ENCODE data around the gene PSMD12.
A peak's percentile ranks its signal among the peaks of the same experiment; 100 is the strongest.
"Not testable (repeated sequence)": the region's sequence is repeated elsewhere in the genome, so short reads cannot be mapped to it uniquely, and the experiment has no call there.

Gene PSMD12

GRCh38 chr17:67388986-67389385 is 22.6 kb upstream of the PSMD12 start:
- in situ Hi-C loops (cut with MboI; ENCODE audit: low pct_unique_long_range_greater_than_20kb, low sequenced_read_pairs): no loop called here

GRCh38 chr17:67388536-67388935 is 22.2 kb upstream of the PSMD12 start:
- DNase-seq; in situ Hi-C loops (cut with MboI; ENCODE audit: low pct_unique_long_range_greater_than_20kb, low sequenced_read_pairs): not testable (repeated sequence)

More at GRCh38 chr17:67388986-67389385, 22.6 kb upstream of the PSMD12 start:
- DNase-seq: no peak

- peak; percentile 72 for DNase-seq
- in situ Hi-C loops (cut with MboI; ENCODE audit: low pct_unique_long_range_greater_than_20kb, low sequenced_read_pairs): no loop called here
These were observed 20.7 kb upstream of the PSMD12 start for GRCh38 chr17:67386965-67387551.

GRCh38 chr17:67385122-67385988 is 19.0 kb upstream of the PSMD12 start:
- no peak for DNase-seq
- in situ Hi-C loops (cut with MboI; ENCODE audit: low pct_unique_long_range_greater_than_20kb, low sequenced_read_pairs): no loop called here

- DNase-seq: no peak
- in situ Hi-C loops (cut with MboI; ENCODE audit: low pct_unique_long_range_greater_than_20kb, low sequenced_read_pairs): no loop called here
These were observed 15.5 kb upstream of the PSMD12 start for GRCh38 chr17:67381929-67382257.

- no peak for DNase-seq
- in situ Hi-C loops (cut with MboI; ENCODE audit: low pct_unique_long_range_greater_than_20kb, low sequenced_read_pairs): no loop called here
These were observed 12.9 kb upstream of the PSMD12 start for GRCh38 chr17:67379251-67379630.

- DNase-seq: peak; percentile 81
- in situ Hi-C loops (cut with MboI; ENCODE audit: low pct_unique_long_range_greater_than_20kb, low sequenced_read_pairs): no loop called here
These were observed 12.3 kb upstream of the PSMD12 start for GRCh38 chr17:67378454-67379250.

GRCh38 chr17:67377488-67378453 is 11.4 kb upstream of the PSMD12 start:
- in situ Hi-C loops (cut with MboI; ENCODE audit: low pct_unique_long_range_greater_than_20kb, low sequenced_read_pairs): no loop called here

GRCh38 chr17:67376737-67377487 is 10.5 kb upstream of the PSMD12 start, which contains the start of gene PITPNC1:
Gene PITPNC1, plus strand, starts transcription at chr17:67377281.
- in situ Hi-C loops (cut with MboI; ENCODE audit: low pct_unique_long_range_greater_than_20kb, low sequenced_read_pairs): no loop called here
- peak; percentile 91 for DNase-seq

More at GRCh38 chr17:67377488-67378453, 11.4 kb upstream of the PSMD12 start:
- DNase-seq: peak; percentile 62

- in situ Hi-C loops (cut with MboI; ENCODE audit: low pct_unique_long_range_greater_than_20kb, low sequenced_read_pairs): no loop called here
- no peak for DNase-seq
These were observed 10.0 kb upstream of the PSMD12 start for GRCh38 chr17:67376415-67376736.

GRCh38 chr17:67375716-67376115 is 9.3 kb upstream of the PSMD12 start:
- DNase-seq: no peak
- in situ Hi-C loops (cut with MboI; ENCODE audit: low pct_unique_long_range_greater_than_20kb, low sequenced_read_pairs): no loop called here

- DNase-seq: no peak
- in situ Hi-C loops (cut with MboI; ENCODE audit: low pct_unique_long_range_greater_than_20kb, low sequenced_read_pairs): no loop called here
These were observed 8.7 kb upstream of the PSMD12 start for GRCh38 chr17:67375054-67375427.

GRCh38 chr17:67374329-67375053 is 8.1 kb upstream of the PSMD12 start:
- in situ Hi-C loops (cut with MboI; ENCODE audit: low pct_unique_long_range_greater_than_20kb, low sequenced_read_pairs): no loop called here
- peak; percentile 91 for DNase-seq

GRCh38 chr17:67372751-67373150 is 6.4 kb upstream of the PSMD12 start:
- in situ Hi-C loops (cut with MboI; ENCODE audit: low pct_unique_long_range_greater_than_20kb, low sequenced_read_pairs): no loop called here
- no peak for DNase-seq

- in situ Hi-C loops (cut with MboI; ENCODE audit: low pct_unique_long_range_greater_than_20kb, low sequenced_read_pairs): no loop called here
- DNase-seq: peak; percentile 27
These were observed 3.3 kb upstream of the PSMD12 start for GRCh38 chr17:67369676-67370075.

GRCh38 chr17:67365738-67366192 is 612 bp downstream of the PSMD12 start:
- peak; percentile 56 for DNase-seq
- in situ Hi-C loops (cut with MboI; ENCODE audit: low pct_unique_long_range_greater_than_20kb, low sequenced_read_pairs): no loop called here

GRCh38 chr17:67364847-67365737 is 1.3 kb downstream of the PSMD12 start:
- no peak for DNase-seq
- in situ Hi-C loops (cut with MboI; ENCODE audit: low pct_unique_long_range_greater_than_20kb, low sequenced_read_pairs): no loop called here
